Panc1 (cell line): ENCODE results near the gene ADAM11.

Experiments used
- CTCF ChIP-seq: fragments of 450-650 bp; IDR thresholded peaks from 2 replicates; pipeline ENCODE4 v1.5.1; 2017; ENCODE audit warnings: mild to moderate bottlenecking
- POLR2AphosphoS5 ChIP-seq: IDR thresholded peaks from 2 replicates; pipeline ENCODE4 v1.6.1; 2012; ENCODE audit warnings: mild to moderate bottlenecking, low read depth, low read length, moderate library complexity
- SIN3A ChIP-seq: IDR thresholded peaks from 2 replicates; pipeline ENCODE4 v1.6.1; 2012; ENCODE audit warnings: low read depth, mild to moderate bottlenecking, low read length, moderate library complexity, borderline replicate concordance; ENCODE audit not compliant: insufficient read depth
- TCF7L2 ChIP-seq: IDR thresholded peaks from 2 replicates; pipeline ENCODE4 v1.6.1; 2011; ENCODE audit warnings: mild to moderate bottlenecking, low read depth, low read length, inconsistent platforms

- TF ChIP-seq SIN3A (no peak), POLR2AphosphoS5 (no peak), TCF7L2 (no peak), CTCF (no peak)
Observed at GRCh38 chr17:44796731-44797130, 37.9 kb downstream of the ADAM11 start.
